CD4-positive, alpha-beta T cell treated with Interleukin-4 for 1 hour (primary cell): ENCODE data around the gene PLA2G2E.
"Not testable (repeated sequence)": the region's sequence is repeated elsewhere in the genome, so short reads cannot be mapped to it uniquely, and the experiment has no call there.

Experiments
- DNase-seq, 2 donors: peaks; one replicate each; pipeline ENCODE4 v3.0.0-alpha.2; 2020 to 2022

Gene PLA2G2E

GRCh38 chr1:19923137-19923952, at the start of gene PLA2G2E:
PLA2G2E (minus strand) TSS chr1:19923617; CDS start chr1:19923559, 58 bp downstream.
- DNase-seq, result no peak

GRCh38 chr1:19971664-19972063, 48.2 kb upstream of the PLA2G2E start:
- DNase-seq, result no peak

- DNase-seq, result no peak
Measured at GRCh38 chr1:19969898-19970660, 46.7 kb upstream of the PLA2G2E start.

GRCh38 chr1:19967808-19968207, 44.4 kb upstream of the PLA2G2E start:
- no peak for DNase-seq

GRCh38 chr1:19964542-19964941, 41.1 kb upstream of the PLA2G2E start:
- DNase-seq, result no peak

- no peak for DNase-seq
Measured at GRCh38 chr1:19963636-19964035, 40.2 kb upstream of the PLA2G2E start.

- DNase-seq, result no peak
Measured at GRCh38 chr1:19960591-19960990, 37.2 kb upstream of the PLA2G2E start.

GRCh38 chr1:19957779-19958178, 34.4 kb upstream of the PLA2G2E start:
- DNase-seq, result no peak

- no peak for DNase-seq
Measured at GRCh38 chr1:19955534-19956170, 32.2 kb upstream of the PLA2G2E start.

- DNase-seq, result no peak
Measured at GRCh38 chr1:19954059-19954458, 30.6 kb upstream of the PLA2G2E start.

- no peak for DNase-seq
Measured at GRCh38 chr1:19949016-19949415, 25.6 kb upstream of the PLA2G2E start.

- no peak for DNase-seq
Measured at GRCh38 chr1:19946971-19947370, 23.6 kb upstream of the PLA2G2E start.

GRCh38 chr1:19946331-19946751, 22.9 kb upstream of the PLA2G2E start:
- no peak for DNase-seq

- no peak for DNase-seq
Measured at GRCh38 chr1:19945914-19946313, 22.5 kb upstream of the PLA2G2E start.

GRCh38 chr1:19942657-19943056, 19.2 kb upstream of the PLA2G2E start:
- DNase-seq, result no peak

- DNase-seq, result no peak
Measured at GRCh38 chr1:19942088-19942487, 18.7 kb upstream of the PLA2G2E start.

GRCh38 chr1:19941206-19941568, 17.8 kb upstream of the PLA2G2E start:
- DNase-seq, result no peak

GRCh38 chr1:19940486-19941205, 17.2 kb upstream of the PLA2G2E start:
- no peak for DNase-seq

- no peak for DNase-seq
Measured at GRCh38 chr1:19938472-19938871, 15.1 kb upstream of the PLA2G2E start.

- no peak for DNase-seq
Measured at GRCh38 chr1:19936061-19936750, 12.8 kb upstream of the PLA2G2E start.

GRCh38 chr1:19934336-19934735, 10.9 kb upstream of the PLA2G2E start:
- DNase-seq, result no peak

- DNase-seq, result no peak
Measured at GRCh38 chr1:19932866-19933265, 9.4 kb upstream of the PLA2G2E start.

GRCh38 chr1:19927130-19927421, 3.7 kb upstream of the PLA2G2E start:
- DNase-seq, result not testable (repeated sequence)
